Forelimb muscle (tissue), 1 donor: Measurements from ENCODE around the gene RNF187. TPM values are rescaled to one million over a fixed set of nuclear protein-coding genes. Genes with fewer than 3 reads are reported as not detected.
A peak's percentile ranks its signal among the peaks of the same experiment; 100 is the strongest.
"Not testable (repeated sequence)": the region's sequence is repeated elsewhere in the genome, so short reads cannot be mapped to it uniquely, and the experiment has no call there.

ENCODE experiments used
- DNase-seq: peaks from one replicate; pipeline ENCODE4 v3.0.0-alpha.2; 2013; ENCODE audit warnings: low read depth
- polyA plus RNA-seq: library from polyadenylated mRNA; unstranded; fragments of 120-200 nt; gene quantifications from one replicate; pipeline ENCODE4 v1.2.1, GENCODE V29; 2013; ENCODE audit not compliant: insufficient read length

RNF187 gene
- polyA plus RNA-seq, 1 donor, result 51.5 TPM

DNA sequence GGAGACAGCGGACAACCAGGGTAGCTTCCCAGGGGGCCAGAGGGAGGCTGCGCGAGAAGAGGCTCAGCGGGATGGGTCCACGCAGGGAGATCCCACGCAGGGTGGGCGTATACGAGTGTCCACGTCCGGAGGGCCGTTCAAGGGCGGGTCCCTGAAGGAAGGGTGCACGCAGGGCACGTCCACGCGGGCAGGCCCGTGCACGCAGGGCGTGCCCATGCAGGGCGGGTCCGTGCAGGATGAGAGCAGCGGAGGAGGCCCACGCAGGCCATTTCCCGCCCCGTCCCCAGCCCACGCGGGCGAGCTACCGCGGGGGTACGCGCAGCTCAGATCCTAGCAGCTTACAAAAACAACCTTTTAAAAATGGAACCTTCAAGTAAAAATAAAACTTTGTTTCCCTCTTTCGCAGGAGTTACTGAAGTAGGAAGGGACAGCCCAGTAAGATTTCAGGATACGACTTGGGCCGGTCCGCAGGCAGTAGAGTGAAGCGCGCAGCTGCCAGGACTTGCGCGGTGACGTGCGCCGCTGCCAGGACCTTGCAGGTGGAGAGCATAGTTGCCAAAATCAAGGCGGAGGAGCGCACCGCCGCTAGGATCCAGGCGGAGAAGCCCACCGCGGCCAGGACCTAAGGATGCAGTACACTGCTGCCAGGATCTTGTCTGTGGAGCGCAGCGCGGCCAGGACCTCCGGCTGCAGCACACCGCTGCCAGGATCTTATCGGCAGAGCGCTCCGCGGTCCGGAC, 416 bp upstream of the RNF187 start:
- peak; percentile 34 for DNase-seq

DNA sequence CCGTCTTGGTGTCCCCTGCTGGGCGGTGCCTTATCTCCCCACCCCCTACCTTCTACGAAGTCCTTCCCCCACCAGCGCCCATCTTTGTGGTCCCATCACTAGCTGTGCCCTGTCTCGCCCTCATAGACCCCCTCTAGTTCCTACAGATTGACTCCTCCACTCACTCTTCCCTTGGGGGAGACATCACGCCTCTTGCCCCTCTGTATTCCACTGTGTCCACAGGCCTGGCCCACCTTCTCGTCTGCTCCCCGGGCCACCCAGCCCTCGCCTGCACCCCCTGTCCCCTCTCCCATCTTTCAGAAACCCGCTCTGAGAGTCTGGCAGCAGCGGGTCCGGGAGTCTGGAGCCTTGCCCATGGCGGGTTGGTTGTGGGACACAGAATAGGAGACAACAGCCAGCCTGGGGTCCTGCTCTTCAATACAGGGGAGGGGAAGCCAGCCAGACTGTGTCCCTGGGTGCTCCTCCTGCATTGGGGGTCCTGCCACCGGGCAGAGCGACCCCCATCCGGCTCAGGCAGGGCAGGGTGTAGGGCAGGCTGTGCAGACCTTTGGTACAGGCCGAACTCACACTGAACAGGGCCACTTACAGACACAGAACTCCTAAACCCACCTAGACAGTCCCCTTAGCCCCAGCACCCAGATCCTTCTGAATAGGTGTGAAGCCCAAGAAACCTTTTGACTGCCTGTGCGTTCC, 1.1 kb downstream of the RNF187 start:
- no peak for DNase-seq

DNA sequence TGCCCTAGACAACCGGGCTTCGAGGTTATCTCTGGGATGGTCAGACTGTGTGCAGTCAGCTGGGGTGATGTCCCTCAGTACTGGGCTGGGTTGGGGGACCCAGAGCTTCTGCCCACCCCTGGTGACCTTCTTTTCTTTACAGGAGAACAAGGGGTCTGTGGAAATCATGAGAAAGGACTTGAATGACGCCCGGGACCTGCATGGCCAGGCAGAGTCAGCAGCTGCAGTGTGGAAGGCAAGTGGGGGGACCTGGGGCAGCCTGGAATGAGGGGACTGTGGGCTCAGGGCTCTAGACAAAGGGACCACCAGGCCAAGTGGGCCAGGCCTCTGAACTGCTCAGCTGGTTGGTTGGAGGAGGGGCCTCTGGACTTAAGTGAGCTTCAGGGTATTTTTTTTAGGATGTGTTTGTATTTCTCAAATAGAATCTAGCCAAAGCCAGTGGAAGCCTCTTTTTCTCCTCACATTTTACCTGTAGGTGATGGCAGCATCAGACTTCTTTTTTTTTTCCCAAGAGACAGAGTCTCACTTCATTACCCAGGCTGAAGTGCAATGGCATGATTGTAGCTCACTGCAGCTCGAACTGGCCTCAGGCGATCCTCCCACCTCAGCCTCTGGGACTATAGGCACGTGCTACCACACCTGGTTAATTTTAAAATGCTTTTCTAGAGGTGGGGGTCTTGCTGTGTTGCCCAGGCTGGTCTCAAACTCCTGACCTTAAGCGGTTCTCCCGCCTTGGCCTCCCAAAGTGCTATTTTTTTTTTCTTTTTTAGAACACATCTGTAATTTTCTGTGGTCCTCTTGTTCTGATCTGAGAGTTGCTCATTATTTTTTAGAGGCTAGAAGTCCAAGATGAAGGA, 1.9 kb downstream of the RNF187 start:
- DNase-seq, result no peak

- DNase-seq, result no peak
Observed at GRCh38 chr1:228490120-228491078, 3.2 kb downstream of the RNF187 start.

DNA sequence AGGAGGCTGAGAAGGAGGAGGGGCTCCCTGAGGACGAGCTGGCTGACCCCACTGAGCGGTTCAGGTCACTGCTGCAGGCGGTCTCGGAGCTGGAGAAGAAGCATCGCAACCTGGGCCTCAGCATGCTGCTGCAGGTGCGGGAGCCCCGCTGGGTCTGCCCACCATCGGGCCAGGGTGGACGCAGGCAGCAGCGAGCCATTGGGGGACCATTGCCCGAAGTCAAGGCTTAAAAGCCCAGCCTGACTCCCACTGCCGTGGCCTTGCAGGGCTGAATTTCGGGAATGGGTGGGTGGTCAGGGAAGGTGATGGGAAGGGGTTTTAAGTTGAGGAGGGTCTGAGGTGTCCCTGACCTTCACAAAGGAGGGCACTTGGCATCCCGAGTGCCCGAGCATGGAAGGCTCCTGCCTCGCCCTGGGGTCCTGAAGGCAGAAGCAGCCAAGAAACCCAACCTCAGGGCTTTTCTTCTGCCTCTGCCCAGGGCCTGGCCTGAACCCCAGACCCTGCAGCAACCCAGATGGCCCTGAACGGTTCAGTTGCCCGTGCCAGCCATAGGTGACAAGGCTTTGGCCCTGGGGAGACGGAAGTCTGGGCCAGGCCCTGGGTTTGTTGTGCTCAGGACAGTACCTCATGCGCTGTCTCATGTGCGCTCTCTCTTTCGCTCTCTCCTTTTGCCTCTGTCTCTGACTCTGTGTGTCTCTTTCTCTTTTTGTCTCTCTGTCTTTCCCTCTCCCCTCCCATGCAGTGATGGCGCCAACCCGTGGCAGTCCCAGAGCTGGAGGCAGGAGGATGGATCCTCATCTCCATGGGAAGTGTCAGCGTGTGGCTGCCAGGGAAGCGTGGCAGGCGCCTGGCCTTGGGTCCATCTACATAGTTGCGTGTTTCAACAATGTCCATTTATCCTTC, 6.2 kb downstream of the RNF187 start:
- no peak for DNase-seq

- no peak for DNase-seq
Observed at GRCh38 chr1:228494044-228494353, 6.8 kb downstream of the RNF187 start.

DNA sequence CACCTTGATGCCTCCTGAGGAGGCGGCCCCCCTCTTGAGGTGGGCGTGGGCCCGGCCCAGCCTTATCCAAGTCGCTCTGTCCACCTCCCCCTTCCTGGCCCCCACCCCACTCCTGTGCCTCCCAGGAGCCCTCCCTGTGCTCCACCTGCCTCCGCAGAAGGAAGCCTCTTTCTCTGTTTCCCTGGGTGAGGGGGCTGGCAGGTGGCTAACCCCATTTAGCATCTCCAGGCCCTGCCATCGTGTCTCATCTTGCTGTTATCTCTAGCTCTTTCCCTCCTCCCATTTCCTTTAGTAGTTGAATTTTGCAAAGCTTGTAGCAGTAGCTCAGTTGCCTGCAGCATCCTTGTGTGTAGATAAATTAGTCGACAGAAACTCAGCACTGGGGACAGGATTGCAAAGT, 7.2 kb downstream of the RNF187 start:
- DNase-seq, result no peak

- no peak for DNase-seq
Observed at GRCh38 chr1:228494970-228495853, 8.0 kb downstream of the RNF187 start.

GRCh38 chr1:228496084-228496483, 8.9 kb downstream of the RNF187 start:
- DNase-seq, result no peak

- DNase-seq, result no peak
Observed at GRCh38 chr1:228496494-228496893, 9.3 kb downstream of the RNF187 start.

- DNase-seq, result no peak
Observed at GRCh38 chr1:228497206-228497605, 10.0 kb downstream of the RNF187 start.

DNA sequence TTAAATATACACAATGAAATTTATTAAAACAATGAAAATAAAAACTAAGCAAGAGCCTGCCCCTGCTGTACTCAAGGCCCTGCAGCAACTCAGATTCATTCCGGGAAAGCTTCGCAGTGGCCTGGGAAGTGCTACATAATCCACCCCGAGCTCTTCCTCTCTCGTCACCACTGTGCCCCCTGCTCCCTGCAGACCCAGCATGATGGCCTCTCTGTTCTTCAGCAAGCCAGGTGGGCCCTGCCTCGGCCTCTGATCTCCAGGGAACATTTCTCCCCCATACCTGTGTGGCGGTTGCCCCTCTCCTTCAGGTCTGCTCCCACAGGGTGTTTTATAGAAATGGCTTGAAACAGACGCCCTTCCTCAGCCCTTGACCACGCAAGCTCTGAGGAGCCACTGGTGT, 10.6 kb downstream of the RNF187 start:
- no peak for DNase-seq

GRCh38 chr1:228500143-228500734, 13.1 kb downstream of the RNF187 start:
- no peak for DNase-seq

- DNase-seq, result peak; percentile 51
Observed at GRCh38 chr1:228500901-228501871, 14.0 kb downstream of the RNF187 start.

DNA sequence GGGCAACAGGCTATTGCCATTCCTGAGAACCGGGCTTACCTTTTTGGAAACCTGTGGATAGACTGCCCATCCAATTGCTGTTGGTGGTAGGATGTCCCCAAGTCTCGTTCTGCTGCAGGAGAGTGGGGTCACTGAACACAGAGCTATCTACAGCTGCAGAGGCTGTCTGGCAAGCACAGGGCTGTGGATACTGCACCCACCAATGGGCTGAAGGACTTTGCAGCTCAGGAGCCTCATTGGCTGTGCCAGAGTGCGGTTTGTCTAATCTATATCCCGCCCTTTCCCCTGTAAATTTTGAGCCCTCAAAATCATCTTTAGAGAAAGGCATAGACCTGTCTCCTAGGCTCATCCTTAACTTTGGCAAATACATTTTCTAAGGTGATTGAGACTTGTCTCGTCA, 15.3 kb downstream of the RNF187 start:
- DNase-seq, result no peak

DNA sequence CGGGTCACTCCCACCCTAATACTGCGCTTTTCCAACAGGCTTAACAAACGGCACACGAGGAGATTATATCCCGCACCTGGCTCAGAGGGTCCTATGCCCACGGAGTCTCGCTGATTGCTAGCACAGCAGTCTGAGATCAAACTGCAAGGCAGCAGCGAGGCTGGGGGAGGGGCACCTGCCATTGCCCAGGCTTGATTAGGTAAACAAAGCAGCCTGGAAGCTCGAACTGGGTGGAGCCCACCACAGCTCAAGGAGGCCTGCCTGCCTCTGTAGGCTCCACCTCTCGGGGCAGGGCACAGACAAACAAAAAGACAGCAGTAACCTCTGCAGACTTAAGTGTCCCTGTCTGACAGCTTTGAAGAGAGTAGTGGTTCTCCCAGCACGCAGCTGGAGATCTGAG, 18.8 kb downstream of the RNF187 start:
- not testable (repeated sequence) for DNase-seq

GRCh38 chr1:228507961-228508652, 20.9 kb downstream of the RNF187 start:
- DNase-seq, result no peak
